ENCODE data around the gene POLD4.

Gene POLD4

DNA sequence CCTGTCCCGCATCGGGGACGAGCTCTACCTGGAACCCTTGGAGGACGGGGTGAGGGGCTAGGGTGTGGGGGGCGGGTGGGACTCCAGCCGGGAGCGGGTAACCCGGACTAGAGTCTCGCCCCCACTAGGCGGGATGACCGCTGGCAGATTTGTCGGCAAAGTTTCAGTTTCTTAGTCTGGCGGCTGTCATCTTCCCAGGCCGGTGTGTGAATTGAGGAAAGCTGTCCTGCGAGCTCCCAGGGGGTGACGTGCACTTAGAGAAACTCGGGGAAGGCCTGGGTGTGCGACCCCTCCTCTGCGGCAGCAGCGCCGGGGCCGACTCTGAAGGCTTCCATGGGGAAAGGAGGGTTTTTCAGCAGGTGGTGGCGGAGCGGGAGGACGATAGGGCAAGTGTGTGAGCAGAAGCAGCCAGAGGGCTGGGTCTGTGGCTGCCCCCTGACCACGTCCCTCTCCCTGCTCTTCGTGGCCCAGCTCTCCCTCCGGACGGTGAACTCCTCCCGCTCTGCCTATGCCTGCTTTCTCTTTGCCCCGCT, 38.9 kb upstream of the POLD4 start:
- TF ChIP-seq, protein P1, sequence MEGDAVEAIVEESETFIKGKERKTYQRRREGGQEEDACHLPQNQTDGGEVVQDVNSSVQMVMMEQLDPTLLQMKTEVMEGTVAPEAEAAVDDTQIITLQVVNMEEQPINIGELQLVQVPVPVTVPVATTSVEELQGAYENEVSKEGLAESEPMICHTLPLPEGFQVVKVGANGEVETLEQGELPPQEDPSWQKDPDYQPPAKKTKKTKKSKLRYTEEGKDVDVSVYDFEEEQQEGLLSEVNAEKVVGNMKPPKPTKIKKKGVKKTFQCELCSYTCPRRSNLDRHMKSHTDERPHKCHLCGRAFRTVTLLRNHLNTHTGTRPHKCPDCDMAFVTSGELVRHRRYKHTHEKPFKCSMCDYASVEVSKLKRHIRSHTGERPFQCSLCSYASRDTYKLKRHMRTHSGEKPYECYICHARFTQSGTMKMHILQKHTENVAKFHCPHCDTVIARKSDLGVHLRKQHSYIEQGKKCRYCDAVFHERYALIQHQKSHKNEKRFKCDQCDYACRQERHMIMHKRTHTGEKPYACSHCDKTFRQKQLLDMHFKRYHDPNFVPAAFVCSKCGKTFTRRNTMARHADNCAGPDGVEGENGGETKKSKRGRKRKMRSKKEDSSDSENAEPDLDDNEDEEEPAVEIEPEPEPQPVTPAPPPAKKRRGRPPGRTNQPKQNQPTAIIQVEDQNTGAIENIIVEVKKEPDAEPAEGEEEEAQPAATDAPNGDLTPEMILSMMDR (IDR thresholded peaks at IDR 0.05; ENCODE audit: extremely low read depth, missing control alignments), result no peak
- DNase-seq (ENCODE audit: low spot score), result peak; percentile 12

DNA sequence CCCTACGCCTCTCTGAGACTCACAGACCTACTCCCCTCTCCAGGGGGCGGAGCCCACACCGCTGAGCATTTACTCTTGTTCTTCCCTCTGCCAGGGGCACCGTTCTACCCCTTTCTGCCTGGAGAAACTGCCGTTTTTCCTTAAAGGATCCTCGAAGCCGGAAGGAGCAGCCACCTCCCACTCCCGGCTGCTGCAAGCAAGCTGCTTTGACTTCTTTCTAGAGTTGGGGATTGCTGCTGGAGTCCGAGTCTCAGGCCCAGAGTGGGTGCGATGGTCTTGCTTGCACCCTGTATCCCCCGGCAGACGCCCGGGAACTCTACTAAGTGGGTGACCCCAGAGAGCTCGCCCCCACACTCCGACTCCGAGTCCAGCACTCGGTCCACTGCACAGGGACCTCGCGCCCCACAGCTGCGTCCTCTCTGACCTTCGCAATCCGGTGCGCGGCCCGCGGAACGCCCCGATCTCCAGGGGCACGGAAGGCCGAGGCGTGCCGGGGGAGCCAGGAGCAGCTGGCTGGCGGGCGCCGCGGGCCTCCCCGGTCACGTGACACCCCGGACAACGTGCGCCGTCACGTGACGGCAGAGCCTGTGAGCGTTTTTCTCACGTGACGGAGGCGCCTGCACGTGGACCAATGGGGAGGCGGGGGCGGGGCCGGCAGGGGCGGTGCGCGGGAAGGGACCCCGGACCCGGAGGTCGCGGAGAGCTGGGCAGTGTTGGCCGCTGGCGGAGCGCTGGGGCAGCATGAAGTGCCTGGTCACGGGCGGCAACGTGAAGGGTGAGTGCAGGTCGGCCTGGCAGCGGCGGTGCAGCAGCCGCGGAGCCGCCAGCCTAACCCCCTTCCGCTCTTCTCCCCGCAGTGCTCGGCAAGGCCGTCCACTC, 38.2 kb upstream of the POLD4 start, which contains the start of gene RAD9A:
Gene RAD9A, plus strand, starts transcription at position 683 of the 879 bp plus-strand sequence. Its CDS starts 59 bp downstream, at position 742.
- peak; percentile 98 for DNase-seq (ENCODE audit: low spot score)
- TF ChIP-seq, protein P1 (IDR thresholded peaks at IDR 0.05; ENCODE audit: extremely low read depth, missing control alignments), result no peak

DNA sequence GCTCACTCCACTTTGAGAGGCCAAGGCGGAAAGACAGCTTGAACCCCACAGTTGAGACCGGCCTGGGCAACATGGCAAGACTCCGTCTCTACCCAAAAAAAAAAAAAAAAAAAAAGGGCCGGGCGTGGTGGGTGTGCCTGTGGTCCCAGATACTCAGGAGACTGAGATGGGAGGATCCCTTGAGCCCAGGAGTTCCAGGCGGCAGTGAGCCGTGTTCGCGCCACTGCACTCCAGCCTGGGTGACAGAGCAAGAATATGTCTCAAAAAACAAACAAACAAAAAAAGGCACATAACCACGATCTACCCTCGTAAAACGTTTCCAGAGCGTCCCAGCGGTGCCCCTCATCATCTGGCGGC, 37.6 kb upstream of the POLD4 start:
- TF ChIP-seq, protein P1 (IDR thresholded peaks at IDR 0.05; ENCODE audit: extremely low read depth, missing control alignments), result no peak
- no peak for DNase-seq (ENCODE audit: low spot score)

DNA sequence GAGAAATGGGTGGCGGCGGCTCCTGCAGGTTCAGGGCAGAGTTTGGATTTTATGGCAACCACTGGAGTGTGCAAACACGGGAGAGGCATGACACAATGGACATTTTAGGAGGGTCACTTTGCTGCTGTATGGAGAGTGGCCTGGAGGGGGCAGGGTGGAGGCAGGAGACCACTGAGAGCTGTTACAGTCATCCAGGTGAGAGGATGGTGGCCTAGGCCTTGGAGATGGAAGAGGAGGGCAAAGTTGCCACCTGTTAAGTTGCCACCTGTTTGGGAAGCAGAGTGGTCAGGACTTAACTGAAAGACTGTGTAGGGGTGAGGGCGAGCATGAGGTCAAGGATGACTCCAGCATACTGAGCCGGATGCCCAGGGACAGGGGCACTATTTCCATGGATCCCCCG, 36.1 kb upstream of the POLD4 start:
- DNase-seq (ENCODE audit: low spot score), result peak; percentile 70

DNA sequence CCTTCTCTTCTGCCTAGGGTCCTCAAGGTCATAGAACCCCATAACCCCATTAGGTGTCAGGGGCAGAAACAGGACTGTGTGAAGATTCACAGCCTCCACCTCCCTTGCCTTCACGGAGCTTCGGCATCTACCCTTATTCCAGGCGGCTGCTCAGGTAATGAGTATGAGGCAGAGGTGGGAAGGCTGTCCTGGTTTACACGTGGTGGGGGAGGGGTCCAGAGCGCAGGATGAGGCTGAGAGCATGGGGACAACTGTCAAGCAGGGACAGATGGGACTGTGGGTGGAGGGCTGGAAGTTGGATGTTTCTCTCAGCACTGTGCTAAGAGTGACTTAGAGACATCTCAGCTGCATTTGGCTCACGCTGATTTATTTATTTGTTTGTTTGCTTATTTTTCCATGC, 34.2 kb upstream of the POLD4 start:
- DNase-seq (ENCODE audit: low spot score), result no peak
- TF ChIP-seq, protein P1 (IDR thresholded peaks at IDR 0.05; ENCODE audit: extremely low read depth, missing control alignments), result no peak

More for the DNA sequence above, 36.1 kb upstream of the POLD4 start:
- TF ChIP-seq, protein P1 (IDR thresholded peaks at IDR 0.05; ENCODE audit: extremely low read depth, missing control alignments), result peak; percentile 64

DNA sequence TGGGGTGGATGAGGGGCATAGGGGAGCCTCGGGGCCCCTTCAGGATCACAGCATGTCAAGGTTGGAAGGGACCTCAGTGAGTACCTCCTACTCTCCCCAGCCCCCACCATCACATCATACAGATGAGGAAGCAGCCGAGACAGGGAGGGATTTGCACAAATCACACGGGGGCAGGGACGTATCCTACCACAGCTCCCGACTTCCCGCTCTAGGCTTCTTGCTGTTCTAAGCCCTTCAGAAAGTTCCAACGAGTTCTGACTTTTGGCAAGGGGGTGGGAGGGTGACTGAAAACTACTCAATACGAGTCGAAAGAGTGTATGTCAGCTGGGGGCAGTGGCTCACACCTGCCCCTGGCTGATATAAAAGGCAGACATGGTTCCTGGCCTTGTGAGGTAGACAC, 33.7 kb upstream of the POLD4 start:
- TF ChIP-seq, protein P1 (IDR thresholded peaks at IDR 0.05; ENCODE audit: extremely low read depth, missing control alignments), result no peak
- DNase-seq (ENCODE audit: low spot score), result no peak

DNA sequence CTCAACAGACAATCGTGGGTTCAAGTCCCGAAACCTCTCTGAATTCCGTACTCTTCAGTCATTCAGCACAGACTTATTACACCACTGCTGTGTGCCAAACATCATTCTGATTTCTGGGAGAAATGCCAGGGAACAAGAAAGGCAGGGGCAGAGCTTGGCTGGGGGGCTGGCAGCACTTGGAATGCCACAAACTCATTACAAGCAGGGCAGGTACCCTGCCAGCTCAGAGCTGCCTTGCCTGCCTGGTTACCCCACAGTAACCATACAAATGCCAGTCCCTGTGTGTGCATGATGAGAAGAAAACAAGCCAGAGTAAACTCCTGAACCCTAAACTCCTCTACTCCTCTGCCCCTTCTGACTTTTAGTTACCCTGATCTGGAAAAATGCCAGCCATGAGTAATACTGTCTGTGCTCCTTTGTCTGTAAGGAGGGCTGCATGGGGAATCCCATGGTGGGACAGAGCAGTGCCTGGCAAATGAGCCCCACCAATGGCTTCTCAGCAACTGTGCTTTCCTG, 31.6 kb upstream of the POLD4 start:
- TF ChIP-seq, protein P1 (IDR thresholded peaks at IDR 0.05; ENCODE audit: extremely low read depth, missing control alignments), result no peak
- DNase-seq (ENCODE audit: low spot score), result no peak

Measured in GM20000 (cell line).